Endothelial cell of umbilical vein (primary cell): ENCODE data around the gene ESYT3. TPM values are rescaled to one million over a fixed set of nuclear protein-coding genes. Genes with fewer than 3 reads are reported as not detected.
"Not testable (repeated sequence)": the region's sequence is repeated elsewhere in the genome, so short reads cannot be mapped to it uniquely, and the experiment has no call there.

Source experiments
- BruUV-seq: library from RNA; stranded (reverse); fragments of 400-500 nt; replicated peaks from 2 replicates; lab custom pipeline; 2021; lab: Mats Ljungman, UMichigan
- CTCF ChIA-PET: fragments of 300-600, 350-600 bp; sonication (Branson Sonifier 250); formaldehyde crosslinking; loops from one replicate; lab custom pipeline; 2021; ENCODE audit warnings: antibody characterized with exemption, inconsistent platforms; lab: Charles Lee
- POLR2A ChIA-PET: fragments of 300-600, 350-600 bp; sonication (Branson Sonifier 250); formaldehyde crosslinking; loops from one replicate; lab custom pipeline; 2021; ENCODE audit warnings: antibody characterized with exemption, inconsistent platforms; lab: Charles Lee
- DNase-seq: peaks from one replicate; pipeline ENCODE4 v3.0.0-alpha.2; 2011; ENCODE audit warnings: low read depth, low spot score
- FAIRE-seq: peaks from 2 replicates; lab custom pipeline; 2011; peaks lifted over from hg19 to GRCh38; lab: Jason Lieb, UNC
- H2AFZ ChIP-seq: 2 replicates; pipeline ENCODE4 v1.6.0; 2012; ENCODE audit warnings: low read depth, low read length, control low read depth, inconsistent platforms
- H3K27ac ChIP-seq: 2 replicates; pipeline ENCODE4 v1.5.1; 2011; ENCODE audit warnings: low read depth, mild to moderate bottlenecking, control low read depth, low read length, moderate library complexity; ENCODE audit not compliant: insufficient read depth
- H3K27me3 ChIP-seq, 2 experiments: 2 replicates each; pipeline versions ENCODE4 v1.6.0 to v1.6.1; 2011; ENCODE audit warnings: low read length in 2 of 2, mixed read lengths in 1 of 2; ENCODE audit not compliant: control insufficient read depth in 2 of 2, insufficient read depth in 2 of 2
- H3K36me3 ChIP-seq, 2 experiments: 2 replicates in 1 of 2; 3 replicates in 1 of 2; pipeline ENCODE4 v1.5.1; 2011; ENCODE audit warnings: low read length in 2 of 2, mild to moderate bottlenecking in 1 of 2, moderate library complexity in 1 of 2; ENCODE audit not compliant: control insufficient read depth in 2 of 2, insufficient read depth in 2 of 2; ENCODE audit errors: extremely low read depth in 1 of 2
- H3K4me1 ChIP-seq: 3 replicates; pipeline ENCODE4 v1.5.1; 2011; ENCODE audit warnings: mild to moderate bottlenecking, low read length; ENCODE audit not compliant: control insufficient read depth, insufficient read depth; ENCODE audit errors: extremely low read depth
- H3K4me2 ChIP-seq: 2 replicates; pipeline ENCODE4 v1.6.1; 2011; ENCODE audit warnings: low read length, control low read depth, mixed read lengths; ENCODE audit not compliant: insufficient read depth
- H3K4me3 ChIP-seq, 3 experiments: fragments of 200-600 bp in 1 of 3; sonication (generic), shearing (Covaris generic) in 1 of 3; replicated peaks in 1 of 3; 2 replicates each; pipeline ENCODE4 v1.5.1; 2011 to 2016; ENCODE audit warnings: control low read depth in 3 of 3, low read length in 3 of 3, mild to moderate bottlenecking in 2 of 3, inconsistent platforms in 1 of 3, low read depth in 1 of 3, moderate library complexity in 1 of 3; ENCODE audit not compliant: insufficient read depth in 1 of 3
- H3K79me2 ChIP-seq: 2 replicates; pipeline ENCODE4 v1.6.0; 2012; ENCODE audit warnings: low read length, inconsistent platforms; ENCODE audit not compliant: control insufficient read depth, insufficient read depth
- H3K9ac ChIP-seq: replicated peaks from 2 replicates; pipeline ENCODE3; 2011; ENCODE audit warnings: low read length, control low read depth; ENCODE audit not compliant: insufficient read depth; ENCODE audit errors: extremely low read depth
- H3K9me1 ChIP-seq: replicated peaks from 3 replicates; pipeline ENCODE4 v1.6.0; 2011; ENCODE audit warnings: mild to moderate bottlenecking, low read length; ENCODE audit not compliant: control insufficient read depth, insufficient read depth; ENCODE audit errors: extremely low read depth
- H3K9me3 ChIP-seq: replicated peaks from 2 replicates; pipeline ENCODE4 v1.5.1; 2012; ENCODE audit warnings: low read length, inconsistent platforms; ENCODE audit not compliant: control insufficient read depth, insufficient read depth
- H4K20me1 ChIP-seq: replicated peaks from 2 replicates; pipeline ENCODE3; 2011; ENCODE audit warnings: mild to moderate bottlenecking, low read length; ENCODE audit not compliant: control insufficient read depth, insufficient read depth; ENCODE audit errors: extremely low read depth
- EZH2 ChIP-seq: IDR thresholded peaks from 2 replicates; pipeline ENCODE4 v1.6.1; 2012; ENCODE audit warnings: borderline replicate concordance, low read depth, mild to moderate bottlenecking, moderate library complexity, low read length, inconsistent platforms; ENCODE audit not compliant: severe bottlenecking
- FOS ChIP-seq: IDR thresholded peaks from 2 replicates; pipeline ENCODE4 v1.6.1; 2011; ENCODE audit warnings: mild to moderate bottlenecking, low read length, moderate library complexity, borderline replicate concordance; ENCODE audit not compliant: insufficient read depth
- GATA2 ChIP-seq: IDR thresholded peaks from 2 replicates; pipeline ENCODE4 v1.7.0; 2011; ENCODE audit warnings: low read depth, mild to moderate bottlenecking, moderate library complexity, mixed read lengths, low read length; ENCODE audit not compliant: insufficient read length, insufficient read depth
- JUN ChIP-seq: IDR thresholded peaks from 2 replicates; pipeline ENCODE4 v1.6.1; 2011; ENCODE audit warnings: borderline replicate concordance, low read depth; ENCODE audit not compliant: insufficient read length, insufficient read depth
- MYC ChIP-seq: IDR thresholded peaks from one replicate; pipeline ENCODE4 v1.6.1; 2011; ENCODE audit warnings: mild to moderate bottlenecking, low read depth, low read length
- POLR2A ChIP-seq: IDR thresholded peaks from 2 replicates; pipeline ENCODE4 v1.6.1; 2012; ENCODE audit warnings: low read depth, mild to moderate bottlenecking, control low read depth, low read length
- POLR2AphosphoS5 ChIP-seq: IDR thresholded peaks from 2 replicates; pipeline ENCODE4 v1.6.1; 2012; ENCODE audit warnings: low read depth, mild to moderate bottlenecking, control low read depth, low read length, moderate library complexity; ENCODE audit not compliant: insufficient read depth
- dilution Hi-C: fragments of 300-500 bp; cut with MboI; formaldehyde crosslinking; loops from one replicate; pipeline ENCODE4 v1.15.0; 2019; ENCODE audit warnings: low sequenced_read_pairs; ENCODE audit not compliant: extremely low pct_ligation_motif_present
- intact Hi-C: fragments of 100-400 bp; cut with micrococcal nuclease; formaldehyde crosslinking; loops from one replicate; pipeline ENCODE4 v1.10.0; 2022
- polyA plus RNA-seq, 4 experiments: library from polyadenylated mRNA; depleted of rRNA in 3 of 4; stranded (reverse) in 3 of 4; unstranded in 1 of 4; fragments of >200 nt; gene quantifications; 2 replicates each; pipeline versions ENCODE4 v1.2.1 to v1.2.3, GENCODE V29; 2011 to 2012; ENCODE audit warnings: missing spikeins in 1 of 4
- total RNA-seq: library from RNA; stranded (reverse); gene quantifications from 2 replicates; pipeline ENCODE4 v1.2.3, GENCODE V29; 2021
- TF ChIP-seq, protein P1 (sequence below), 2 donors: IDR thresholded peaks; 1 replicate in 1 of 2; 2 replicates in 1 of 2; pipeline ENCODE4 v1.5.1; 2011; ENCODE audit warnings: low read length in 2 of 2, mild to moderate bottlenecking in 2 of 2, moderate library complexity in 2 of 2, control low read depth in 1 of 2, inconsistent platforms in 1 of 2, low read depth in 1 of 2; ENCODE audit not compliant: insufficient read depth in 1 of 2; ENCODE audit errors: extremely low read depth in 1 of 2
- TF ChIP-seq, protein P2 (sequence below): IDR thresholded peaks from 2 replicates; pipeline ENCODE4 v1.6.1; 2011; ENCODE audit not compliant: insufficient read depth, insufficient read length

ESYT3 gene
- total and polyA plus RNA-seq, 2 donors (not counting 3 experiments of a cell fraction or from before 2014, with no cell fraction given) = not detected

DNA sequence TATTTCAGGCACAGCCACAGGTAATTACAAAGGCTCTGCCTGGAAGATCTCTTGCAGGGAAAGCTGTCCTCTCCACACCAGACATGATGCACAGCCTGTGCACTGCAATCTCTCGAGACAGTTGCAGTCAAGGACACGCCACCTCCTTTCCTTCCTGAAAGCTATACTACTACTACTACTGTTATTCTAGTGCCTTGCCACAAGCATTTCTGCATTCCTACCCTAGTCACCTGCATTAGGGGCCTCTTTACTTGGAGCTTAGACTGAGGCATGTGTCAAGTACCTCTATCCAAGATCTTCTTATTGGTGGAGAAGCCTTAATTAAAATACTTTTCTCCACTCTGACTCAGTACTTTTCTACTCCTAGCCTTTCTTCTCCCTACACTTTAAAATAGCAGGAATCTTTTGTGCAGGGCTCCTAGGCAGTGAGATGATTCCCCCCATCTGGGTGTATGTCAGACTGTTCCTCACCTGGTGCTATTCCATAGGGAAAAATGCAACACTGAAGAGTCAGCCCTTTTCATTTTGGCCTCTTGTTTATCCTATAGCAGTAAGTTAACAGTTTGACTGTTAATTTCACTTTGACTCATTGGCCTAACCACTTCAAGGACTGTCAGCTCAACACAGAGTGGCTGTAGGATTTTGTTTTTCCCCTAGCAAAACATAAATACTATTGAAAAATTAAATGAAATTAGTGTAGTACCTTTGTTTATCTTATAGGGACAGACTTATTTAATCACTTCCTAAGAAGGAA is 78.9 kb downstream of the ESYT3 start:
- H4K20me1 ChIP-seq = no peaks in the 10 kb centered on the region
- BruUV-seq = no TSS peak
- dilution Hi-C loops = no loop called here
- FAIRE-seq = no peak
- TF ChIP-seq, protein P1, sequence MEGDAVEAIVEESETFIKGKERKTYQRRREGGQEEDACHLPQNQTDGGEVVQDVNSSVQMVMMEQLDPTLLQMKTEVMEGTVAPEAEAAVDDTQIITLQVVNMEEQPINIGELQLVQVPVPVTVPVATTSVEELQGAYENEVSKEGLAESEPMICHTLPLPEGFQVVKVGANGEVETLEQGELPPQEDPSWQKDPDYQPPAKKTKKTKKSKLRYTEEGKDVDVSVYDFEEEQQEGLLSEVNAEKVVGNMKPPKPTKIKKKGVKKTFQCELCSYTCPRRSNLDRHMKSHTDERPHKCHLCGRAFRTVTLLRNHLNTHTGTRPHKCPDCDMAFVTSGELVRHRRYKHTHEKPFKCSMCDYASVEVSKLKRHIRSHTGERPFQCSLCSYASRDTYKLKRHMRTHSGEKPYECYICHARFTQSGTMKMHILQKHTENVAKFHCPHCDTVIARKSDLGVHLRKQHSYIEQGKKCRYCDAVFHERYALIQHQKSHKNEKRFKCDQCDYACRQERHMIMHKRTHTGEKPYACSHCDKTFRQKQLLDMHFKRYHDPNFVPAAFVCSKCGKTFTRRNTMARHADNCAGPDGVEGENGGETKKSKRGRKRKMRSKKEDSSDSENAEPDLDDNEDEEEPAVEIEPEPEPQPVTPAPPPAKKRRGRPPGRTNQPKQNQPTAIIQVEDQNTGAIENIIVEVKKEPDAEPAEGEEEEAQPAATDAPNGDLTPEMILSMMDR (IDR thresholded peaks at IDR 0.05; ENCODE audit: extremely low read depth in 1 of 2, insufficient read depth in 1 of 2, low read depth in 1 of 2, low read length in 2 of 2) = no peak
- TF ChIP-seq FOS (no peak), POLR2A (no peak), GATA2 (no peak), POLR2AphosphoS5 (no peak), EZH2 (no peak), JUN (no peak), MYC (no peak)
- TF ChIP-seq, protein P2, sequence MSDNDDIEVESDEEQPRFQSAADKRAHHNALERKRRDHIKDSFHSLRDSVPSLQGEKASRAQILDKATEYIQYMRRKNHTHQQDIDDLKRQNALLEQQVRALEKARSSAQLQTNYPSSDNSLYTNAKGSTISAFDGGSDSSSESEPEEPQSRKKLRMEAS = no peak
- no peak overlapping the region for H3K4me2 ChIP-seq
- no peaks in the 10 kb centered on the region for H3K27me3 ChIP-seq
- no peaks in the 10 kb centered on the region for H3K4me1 ChIP-seq
- H3K4me3 ChIP-seq = no peak overlapping the region
- H3K27ac ChIP-seq = no peak overlapping the region
- ChIA-PET POLR2A (no interaction called here), CTCF (interaction anchor here (0.6 to 1.8 kb wide), 3 partner anchors 30 to 402 kb away, joined by 3 to 8 read pairs (median 3); no protein-coding TSS in a partner anchor)
- intact Hi-C loops = no loop called here
- H2AFZ ChIP-seq = no peak overlapping the region
- H3K9ac ChIP-seq = no peak overlapping the region
- H3K9me3 ChIP-seq = no peaks in the 10 kb centered on the region
- H3K79me2 ChIP-seq = no peaks in the 10 kb centered on the region
- no peaks in the 10 kb centered on the region for H3K36me3 ChIP-seq
- no peaks in the 10 kb centered on the region for H3K9me1 ChIP-seq
- no peak for DNase-seq

DNA sequence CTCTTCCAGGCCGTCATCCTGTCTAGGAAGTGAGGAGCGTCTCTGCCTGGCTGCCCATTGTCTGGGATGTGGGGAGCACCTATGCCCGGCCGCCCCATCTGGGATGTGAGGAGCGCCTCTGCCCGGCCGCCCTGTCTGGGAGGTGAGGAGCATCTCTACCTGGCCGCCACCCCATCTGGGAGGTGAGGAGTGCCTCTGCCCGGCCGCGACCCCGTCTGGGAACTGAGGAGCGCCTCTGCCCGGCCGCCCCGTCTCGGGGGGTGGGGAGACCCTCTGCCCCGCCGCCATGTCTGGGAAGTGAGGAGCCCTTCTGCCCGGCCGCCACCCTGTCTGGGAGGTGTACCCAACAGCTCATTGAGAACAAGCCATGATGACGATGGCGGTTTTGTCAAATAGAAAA is 87.0 kb downstream of the ESYT3 start:
- FAIRE-seq, H3K4me2 ChIP-seq, dilution Hi-C loops: not testable (repeated sequence)

More for the DNA sequence above, 87.0 kb downstream of the ESYT3 start:
- H3K4me3 ChIP-seq, H2AFZ ChIP-seq, H3K79me2 ChIP-seq, CTCF ChIA-PET, H3K27ac ChIP-seq, BruUV-seq, intact Hi-C loops, H3K9me3 ChIP-seq, H4K20me1 ChIP-seq, H3K9me1 ChIP-seq, H3K4me1 ChIP-seq, DNase-seq, H3K9ac ChIP-seq, H3K36me3 ChIP-seq, POLR2A ChIA-PET, H3K27me3 ChIP-seq: not testable (repeated sequence)
